IPS-NIHi7 (cell line): Measurements from ENCODE around the gene HHIPL1.
A peak's percentile ranks its signal among the peaks of the same experiment; 100 is the strongest.

Experiments used
- DNase-seq: peaks from one replicate; pipeline ENCODE4 v3.0.0; 2012; ENCODE audit warnings: mixed read lengths; ENCODE audit errors: extremely low spot score

The HHIPL1 gene

DNA sequence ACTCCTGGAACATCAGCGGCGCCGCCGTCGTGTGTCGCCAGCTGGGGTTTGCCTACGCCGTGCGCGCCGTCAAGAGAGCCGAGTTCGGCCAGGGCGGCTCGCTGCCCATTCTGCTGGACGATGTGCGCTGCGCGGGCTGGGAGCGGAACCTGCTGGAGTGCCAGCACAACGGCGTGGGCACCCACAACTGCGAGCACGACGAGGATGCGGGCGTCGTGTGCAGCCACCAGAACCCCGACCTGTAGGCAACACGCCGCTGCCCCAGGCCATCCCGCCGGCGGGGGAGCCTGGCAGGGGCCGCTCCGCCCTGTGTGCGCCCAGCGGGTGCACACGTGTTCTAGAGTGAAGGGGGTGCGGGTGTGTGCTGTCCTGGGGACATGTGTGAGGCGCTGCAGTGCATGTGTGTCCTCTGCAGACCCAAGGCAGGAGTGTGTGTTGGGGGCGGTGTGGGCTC, 30.5 kb downstream of the HHIPL1 start:
- DNase-seq, result no peak

DNA sequence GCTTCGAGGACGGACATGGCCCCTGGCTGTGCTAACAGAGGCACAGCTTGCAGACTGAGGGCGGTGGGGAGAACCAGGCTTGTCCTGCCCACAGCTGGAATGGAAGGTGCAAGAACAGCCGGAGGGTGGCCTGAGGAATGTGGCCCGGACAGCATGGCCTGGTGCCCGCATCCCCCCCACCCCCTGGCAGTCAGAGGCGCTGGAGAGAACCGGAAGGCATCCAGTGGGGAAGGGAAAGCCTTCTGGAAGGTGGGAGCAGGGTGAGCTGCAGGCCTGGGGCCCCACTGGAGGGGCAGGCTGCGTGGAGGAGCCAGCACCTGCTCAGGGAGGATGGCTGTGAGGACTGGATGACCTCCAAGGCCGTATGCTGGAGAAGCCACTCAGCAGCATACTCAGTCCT, 31.0 kb downstream of the HHIPL1 start:
- no peak for DNase-seq

DNA sequence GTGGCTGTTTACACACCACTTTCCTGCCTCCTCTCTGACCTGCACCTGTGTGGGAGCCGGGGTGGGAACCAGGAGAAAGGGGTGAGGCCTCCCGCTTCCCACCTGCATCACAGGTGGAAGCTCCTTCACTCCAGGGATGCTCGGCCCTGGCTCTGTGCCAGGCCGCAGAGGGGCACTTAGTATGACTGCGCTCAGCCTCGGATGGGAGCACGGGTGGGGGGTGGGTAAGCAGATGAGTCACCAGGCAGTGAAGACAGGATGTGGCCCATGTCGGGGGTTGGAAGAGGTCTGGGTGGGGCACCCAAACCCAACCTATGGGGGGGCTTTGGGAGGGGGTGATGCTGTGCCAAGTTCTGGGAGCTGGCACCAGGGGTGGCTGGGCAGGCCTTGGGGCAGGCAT, 31.7 kb downstream of the HHIPL1 start:
- no peak for DNase-seq

DNA sequence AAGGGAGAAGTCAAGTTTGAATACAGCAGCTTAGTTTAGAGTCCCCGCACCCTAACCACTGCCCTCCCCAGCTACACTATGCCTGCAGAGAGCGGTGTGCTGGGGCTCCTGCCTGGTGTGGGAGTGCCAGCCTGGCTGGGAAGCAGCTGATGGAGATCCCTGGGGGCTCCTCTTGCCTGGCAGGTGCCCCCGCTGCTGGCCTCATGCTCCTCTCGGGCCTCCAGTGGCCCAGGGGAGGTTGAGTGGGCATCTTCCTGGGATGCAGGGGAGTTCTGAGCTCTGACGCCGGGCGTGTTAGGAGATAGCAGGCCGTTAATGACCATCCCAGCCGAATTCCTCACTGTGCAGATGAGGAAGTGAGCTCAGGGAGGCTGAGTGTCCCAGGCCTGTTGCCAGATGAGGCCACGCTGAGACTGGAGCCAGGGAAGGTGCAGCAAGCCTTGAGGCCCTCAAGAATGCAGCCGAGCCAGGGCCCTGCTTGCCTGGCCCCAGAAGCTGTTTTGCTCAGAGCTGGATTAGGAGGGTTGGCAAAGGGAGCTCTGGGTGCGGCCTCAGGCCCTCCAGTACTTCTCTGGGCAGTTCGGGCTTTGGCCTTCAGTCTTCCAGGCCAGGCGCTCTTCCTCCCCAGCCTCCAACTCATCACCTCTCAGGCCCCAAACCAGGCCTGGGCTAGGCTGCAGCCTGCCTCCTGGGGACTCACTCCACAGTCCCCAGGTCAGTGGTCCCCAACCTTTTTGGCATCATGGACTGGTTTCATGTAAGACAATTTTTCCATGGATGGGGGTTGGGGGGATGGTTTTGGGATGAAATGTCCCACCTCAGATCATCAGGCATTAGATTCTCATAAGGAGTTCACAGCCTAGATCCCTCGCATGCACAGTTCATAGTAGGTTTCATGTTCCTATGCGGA, 32.6 kb downstream of the HHIPL1 start:
- DNase-seq, result no peak

DNA sequence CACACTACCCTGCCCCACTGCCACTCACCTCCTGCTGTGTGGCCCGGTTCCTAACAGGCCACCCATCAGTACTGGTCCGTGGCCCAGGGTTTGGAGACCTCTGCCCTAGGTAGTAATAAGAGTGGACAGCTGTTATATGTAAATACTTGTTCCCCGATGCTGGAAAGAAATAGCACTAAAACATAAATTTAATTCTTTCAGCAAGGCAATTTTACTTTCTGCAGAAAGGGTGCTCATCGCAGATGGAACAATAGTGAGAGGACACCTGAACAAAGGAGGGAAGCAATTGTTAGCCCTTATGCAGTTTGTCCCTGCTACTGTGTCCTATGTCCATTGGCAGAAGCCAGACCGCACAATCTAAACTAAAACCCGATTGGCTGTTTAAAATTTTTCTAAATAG, 33.3 kb downstream of the HHIPL1 start:
- DNase-seq, result no peak

DNA sequence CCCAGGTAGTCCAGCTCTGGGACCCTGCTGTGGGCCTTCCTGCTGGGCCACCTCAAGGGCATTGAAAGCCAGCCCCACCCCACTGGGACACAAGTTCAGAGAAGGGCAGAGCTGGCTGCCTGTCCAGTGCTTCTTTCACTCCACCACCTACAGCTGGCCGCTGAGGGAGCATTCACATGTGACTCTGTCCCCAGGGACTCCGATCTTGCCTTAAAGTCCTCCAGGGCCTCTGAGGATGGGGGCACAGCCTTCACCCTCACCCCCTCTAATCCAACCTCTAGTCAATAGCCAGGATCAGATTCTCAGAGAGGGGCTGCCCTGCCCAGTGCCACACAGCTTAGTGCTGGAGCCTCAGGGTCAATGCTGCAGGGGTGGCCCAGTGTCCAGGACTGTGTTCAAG, 34.2 kb downstream of the HHIPL1 start:
- DNase-seq, result no peak

DNA sequence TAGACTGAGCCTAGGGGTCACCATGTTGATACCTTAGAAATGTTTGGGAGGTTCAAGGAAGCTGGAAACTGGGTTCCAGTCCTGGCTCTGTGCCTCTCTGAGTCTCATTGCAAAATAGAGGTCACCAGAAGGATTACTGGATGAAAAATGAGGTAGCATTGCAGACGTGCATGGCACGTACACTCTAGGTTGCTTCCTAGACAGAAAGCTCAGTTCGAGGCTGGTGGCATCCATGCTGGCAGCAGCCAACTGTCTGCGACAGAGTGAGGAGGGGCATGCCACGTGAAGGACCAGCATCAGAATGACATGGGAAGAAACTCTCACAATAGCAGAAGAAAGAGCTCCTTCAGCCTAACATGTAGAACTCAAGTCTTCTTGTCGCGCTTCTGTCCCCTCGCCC, 34.6 kb downstream of the HHIPL1 start:
- no peak for DNase-seq

DNA sequence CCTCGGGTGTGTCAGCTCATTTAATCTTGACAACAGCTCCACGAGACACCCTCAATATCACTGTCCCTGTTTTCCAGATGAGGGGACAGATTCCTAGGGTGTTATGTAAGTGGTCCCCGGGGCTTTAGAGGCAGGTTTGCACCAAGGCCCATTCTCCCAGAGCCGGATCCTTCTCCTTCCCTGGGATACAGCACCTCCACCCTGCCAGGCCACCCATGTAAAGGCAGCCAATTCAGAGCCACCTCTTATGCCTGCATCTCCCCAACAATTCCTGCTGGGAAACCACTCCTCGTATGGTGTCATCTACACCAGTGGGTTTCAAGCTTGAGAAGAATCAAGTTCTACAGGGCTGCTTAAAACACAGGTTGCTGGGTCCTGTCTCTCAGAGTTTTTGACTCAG, 35.1 kb downstream of the HHIPL1 start:
- DNase-seq, result no peak

DNA sequence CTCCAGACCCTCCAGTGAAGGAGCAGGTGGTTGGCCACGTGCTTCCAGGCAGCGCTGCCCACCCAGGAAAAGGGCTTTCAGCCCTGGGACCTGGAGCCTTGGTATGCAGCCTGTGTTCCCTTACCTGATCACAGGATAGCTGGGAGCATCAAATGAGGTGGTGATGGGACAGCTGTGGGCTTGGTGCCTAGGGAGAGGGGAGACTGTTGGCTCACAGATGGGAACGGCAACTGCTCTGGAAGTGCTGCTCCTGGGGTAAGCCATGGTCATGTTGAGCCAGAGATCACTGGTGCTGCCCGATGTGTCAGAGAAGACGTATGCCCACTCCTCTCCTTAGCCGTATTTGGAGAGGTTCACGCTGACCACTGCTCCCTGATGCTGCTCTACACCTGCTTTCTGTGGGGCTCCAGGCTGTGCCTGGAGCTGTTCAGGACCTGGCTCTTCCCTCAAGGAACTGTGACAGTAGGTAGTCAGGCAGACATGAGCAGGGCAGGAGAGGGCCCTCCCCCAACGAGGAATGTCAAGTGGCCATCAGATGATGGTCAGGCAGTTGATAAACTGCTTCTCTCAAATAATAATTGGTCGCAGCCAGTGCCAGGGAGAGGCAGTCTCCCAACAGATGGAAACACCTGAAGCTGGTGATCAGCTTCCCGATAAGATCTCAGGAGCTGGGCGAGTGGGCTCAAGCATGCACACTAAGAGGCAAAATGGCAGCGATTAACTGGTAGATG, 36.3 kb downstream of the HHIPL1 start:
- DNase-seq, result no peak

DNA sequence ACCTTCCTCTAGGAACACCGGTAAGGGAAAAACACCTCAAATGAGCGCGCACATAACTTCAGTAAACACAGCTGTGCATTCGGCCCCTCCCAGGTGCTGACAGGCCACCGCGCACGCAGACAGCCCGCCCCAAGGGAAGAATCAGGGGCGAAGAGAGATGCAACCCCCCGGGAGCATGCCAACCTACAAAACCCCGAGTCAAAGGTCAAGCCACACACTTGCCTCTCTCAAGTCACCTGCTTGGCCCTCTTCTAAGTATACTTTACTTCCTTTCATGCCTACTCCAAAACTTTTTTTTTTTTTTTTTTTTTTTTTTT, 36.9 kb downstream of the HHIPL1 start:
- no peak for DNase-seq

DNA sequence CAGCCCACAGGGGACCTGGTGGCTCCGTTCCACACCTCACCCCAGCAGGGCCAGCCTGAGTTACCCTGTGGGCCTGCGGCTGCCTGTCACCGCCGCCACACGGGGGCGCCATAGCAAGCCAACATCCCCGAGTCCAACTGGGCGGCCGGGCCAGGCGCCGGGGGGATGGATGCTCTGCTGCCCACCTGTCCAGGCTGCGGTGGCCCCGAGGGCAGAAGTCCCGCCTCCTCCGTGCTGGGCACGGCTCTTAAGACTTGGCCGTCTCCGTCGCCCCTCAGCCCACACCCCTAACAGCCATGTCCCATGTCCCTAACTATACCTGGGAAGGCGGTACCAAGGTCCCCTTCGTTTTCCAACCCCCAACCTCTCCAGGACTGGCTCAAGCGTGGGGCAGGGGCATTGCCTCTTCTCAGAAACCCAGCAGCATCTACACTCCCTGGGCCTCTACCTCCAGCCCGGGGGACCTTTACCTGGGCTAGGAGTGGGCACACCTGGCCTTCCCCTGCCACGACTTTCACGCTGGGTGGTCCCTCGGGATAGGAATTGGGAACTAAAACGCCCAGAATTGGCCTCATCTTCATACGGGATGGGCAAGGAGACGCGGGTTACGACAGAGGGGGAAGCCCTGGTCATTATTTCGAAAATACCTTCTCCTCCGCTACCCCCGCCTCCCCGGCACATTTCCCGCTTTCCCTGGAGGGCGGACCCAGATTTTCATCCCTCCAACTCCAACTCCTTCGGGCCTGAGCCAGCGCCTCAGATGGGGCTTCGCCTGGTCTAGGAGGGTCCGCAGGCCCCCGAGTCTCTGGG, 38.1 kb downstream of the HHIPL1 start:
- peak; percentile 86 for DNase-seq

DNA sequence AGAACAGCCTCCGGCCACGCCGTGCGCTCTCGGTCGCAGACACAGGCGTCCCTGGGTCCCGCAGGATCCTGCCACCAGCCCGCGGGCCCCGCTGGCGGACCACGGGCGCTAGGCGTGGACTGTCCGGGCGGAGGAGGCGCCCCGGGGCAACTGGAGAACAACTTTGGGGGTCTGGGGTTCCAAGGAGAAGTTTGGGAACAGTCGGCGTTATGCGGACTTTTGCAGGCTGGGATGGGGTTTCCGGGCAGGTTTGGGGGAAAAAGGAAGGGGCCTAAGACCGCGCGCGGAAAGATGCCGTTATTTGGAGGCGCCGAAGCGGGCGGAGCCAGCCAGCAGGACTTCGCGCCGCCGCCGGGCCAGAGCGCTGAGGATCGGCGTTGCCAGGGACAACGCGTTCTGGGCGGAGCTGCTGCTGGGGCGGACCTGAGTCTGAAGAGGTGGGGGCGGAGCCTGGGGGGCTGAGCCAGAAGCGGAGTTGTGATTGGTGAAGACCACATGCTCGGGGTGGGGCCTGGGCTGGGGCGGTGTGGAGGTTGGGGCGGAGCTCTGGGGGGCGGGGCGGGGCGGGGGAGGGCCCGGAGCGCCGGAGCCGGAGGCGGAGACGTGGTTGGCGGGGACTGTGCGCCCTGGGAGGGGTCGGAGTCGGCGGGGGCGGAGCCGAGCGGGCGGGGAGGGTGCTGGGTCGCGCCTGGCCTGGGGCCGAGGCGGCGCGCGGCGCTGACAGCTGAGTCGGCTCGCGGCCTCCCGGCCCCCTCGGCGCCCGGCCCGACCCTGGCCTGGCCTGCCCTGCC, 38.9 kb downstream of the HHIPL1 start, which contains the start of gene CYP46A1:
TSS of gene CYP46A1 (plus strand) at position 680 of the 791 bp plus-strand sequence. CDS start 120 bp downstream, outside the sequence.
- DNase-seq, result peak; percentile 99

DNA sequence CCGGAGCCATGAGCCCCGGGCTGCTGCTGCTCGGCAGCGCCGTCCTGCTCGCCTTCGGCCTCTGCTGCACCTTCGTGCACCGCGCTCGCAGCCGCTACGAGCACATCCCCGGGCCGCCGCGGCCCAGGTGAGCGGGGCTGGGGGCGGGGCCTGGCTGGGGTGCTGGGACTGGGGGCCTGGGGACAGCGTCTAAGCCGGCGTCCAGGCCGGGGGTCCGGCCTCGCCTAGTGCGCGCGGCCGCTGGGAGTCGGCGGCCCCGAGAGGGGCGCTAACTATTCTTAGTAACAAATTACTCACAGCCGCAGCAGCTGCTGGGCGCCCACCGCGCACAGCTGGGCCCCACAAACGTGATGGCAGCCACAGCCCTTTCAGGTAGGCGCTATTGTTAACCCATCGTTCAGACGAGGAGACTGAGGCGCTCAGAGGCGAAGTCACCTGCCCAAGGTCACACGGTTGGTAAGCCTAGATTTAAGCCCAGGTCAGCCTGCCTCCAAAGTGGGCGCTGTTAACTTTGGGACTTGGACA, 39.5 kb downstream of the HHIPL1 start:
- DNase-seq, result no peak

DNA sequence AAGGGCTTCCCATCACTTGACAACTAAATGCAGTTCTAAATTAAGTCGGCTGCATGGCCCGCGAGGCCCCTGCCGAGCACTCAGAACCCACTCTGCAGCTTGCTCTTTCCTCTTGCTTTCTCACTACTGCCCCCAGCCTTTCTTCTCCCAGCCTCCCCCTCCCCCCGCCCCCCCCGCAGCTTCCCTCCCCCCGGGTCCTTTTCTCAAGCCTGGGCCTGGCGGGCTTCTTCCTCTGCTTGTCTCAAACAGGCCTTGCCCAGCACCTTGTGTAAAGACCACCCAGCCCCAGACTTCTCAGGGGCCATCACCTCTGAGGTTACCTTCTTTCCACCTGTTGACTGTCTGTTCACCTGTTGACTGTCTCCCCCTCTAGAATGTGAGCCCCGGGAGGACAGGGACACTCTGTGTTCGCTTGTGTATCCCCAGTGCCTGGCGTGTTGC, 40.2 kb downstream of the HHIPL1 start:
- no peak for DNase-seq

DNA sequence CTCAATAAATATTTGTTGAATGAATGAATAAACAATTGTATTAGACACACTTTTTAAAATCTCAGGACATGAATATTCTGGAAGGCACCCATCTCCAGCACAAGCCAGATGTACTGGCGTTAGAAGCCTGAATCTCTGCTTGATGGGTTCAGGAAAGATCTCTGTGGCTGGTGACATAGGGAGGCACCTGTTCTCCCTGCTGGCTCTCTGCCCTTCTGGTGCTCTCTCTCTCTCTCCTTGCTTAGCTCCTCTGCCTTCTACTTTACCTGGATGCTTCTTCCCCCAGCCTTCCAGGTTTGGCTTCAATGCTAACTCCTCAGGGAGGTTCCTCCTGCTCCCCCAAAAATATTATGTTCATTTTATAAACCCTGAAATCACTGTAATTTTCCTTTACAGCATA, 40.7 kb downstream of the HHIPL1 start:
- no peak for DNase-seq

DNA sequence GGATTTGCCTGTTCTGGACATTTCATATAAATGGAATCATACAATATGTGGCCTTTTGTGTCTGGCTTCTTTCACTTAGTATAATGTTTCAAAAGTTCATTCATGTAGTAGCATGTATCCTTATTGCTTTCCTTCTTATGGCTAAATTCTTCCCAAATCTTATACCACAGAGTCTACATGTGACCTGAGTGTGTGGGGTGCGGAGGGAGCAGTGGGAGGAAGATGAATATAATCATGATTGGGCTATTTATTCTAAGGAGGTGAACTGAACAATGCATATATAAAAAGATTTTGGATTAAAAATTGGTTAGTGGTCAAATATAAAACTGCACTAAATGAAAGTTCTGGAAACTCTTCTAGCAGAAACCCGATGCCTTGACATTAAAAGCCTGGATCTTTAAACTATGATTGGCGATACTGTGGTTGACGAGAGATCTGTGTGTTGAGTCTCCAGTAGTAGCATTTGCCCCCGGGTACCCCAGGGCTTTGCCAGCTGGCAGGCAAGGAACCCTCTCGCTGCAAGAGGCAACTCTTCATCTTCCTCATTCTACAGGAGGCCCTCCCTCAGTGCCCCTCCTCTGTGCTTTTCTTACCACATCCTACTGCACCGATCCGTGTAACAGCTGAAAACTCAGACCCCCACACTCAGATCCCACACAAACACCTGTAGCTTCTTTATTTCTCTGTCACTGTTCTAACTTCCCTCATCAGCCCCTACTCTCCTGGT, 41.8 kb downstream of the HHIPL1 start:
- no peak for DNase-seq

DNA sequence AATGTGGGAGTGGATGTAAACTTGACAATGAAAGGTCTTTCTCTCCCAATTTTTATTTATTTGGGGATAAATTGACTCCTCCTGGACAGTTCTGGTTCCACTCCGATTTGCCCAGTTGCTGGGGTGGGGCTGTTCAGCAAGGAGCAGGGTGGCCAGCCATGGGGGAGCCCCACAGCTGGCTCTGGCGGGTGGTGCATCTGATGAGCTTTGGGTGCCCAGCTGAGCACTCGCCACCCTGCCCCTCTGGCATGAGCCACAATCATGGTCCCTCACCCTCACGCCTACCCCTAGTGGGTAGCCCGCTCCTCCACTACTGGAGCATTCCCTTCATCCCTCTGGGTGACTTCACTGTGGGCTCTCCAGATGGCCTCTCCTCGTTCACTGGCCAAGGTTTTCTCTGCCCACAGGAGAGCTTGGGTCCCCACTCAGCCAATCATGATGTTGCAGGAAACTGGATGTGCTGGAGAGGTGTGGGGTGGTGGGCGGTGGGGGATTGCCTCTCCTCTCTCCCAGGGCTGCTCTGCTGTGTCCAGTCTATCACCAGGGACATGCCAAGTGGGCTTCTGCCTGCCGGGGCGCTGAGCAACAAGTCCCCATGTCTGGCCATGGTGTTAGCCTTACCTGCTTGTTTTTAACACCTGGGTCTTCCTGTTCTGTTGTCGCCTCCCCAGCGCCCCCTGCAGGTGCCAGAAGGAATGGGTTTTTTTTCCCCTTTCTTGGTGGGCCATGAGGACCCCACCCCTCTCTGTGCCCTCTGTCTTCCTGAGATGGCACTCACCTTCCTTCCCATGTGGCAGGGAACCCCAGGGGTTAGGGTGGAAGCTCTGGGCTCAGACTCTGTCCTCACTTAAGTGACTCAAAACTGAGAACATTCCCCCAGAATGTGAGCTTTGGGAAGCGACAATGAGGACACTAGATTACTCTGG, 42.6 kb downstream of the HHIPL1 start:
- peak; percentile 79 for DNase-seq

DNA sequence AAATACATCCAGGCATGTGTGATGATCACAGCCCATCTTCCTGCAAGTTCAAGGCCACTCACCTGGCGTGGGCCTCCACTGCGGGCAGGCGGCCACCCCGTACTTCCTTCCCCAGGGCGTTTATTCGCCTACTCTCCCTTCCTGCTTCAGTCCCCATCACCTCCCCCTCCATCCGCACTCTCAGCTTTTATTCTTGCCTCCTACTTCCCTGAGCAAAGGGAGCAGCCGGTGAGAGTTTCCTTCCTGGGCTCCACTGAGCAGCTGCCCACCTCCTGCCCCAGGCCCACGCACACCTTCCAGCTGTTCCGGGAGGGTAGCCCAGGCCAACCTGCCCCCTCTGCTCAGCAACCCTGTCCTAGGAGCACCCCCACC, 43.3 kb downstream of the HHIPL1 start:
- DNase-seq, result peak; percentile 12

DNA sequence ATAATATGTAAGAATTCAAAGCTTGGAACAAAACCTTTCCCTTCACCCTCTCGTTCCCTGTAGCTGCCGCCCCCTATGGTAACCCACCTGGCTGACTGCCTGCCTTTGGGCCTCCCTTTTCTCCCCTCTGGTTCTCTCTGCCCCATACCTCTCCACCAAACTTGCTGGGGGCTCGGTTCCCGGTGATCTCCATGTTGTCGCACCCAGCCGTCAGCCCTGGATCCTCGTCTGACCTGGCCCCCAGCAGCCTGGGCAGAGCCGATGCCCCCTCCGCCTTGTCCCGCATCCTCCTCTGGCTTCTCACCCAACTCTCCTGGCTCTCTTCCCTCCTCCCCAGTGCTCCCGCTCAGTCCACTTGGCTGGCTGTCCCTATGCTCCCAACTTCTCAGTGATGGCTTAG, 43.7 kb downstream of the HHIPL1 start:
- peak; percentile 8 for DNase-seq
